Brain microvascular endothelial cell (primary cell): Measurements from ENCODE around the gene TIMM17B.
"Not testable (repeated sequence)": the region's sequence is repeated elsewhere in the genome, so short reads cannot be mapped to it uniquely, and the experiment has no call there.

Experiments used
- DNase-seq: peaks from one replicate; pipeline ENCODE4 v3.0.0-alpha.2; 2020
- H3K27ac ChIP-seq: fragments of 250-450 bp; sonication (Bioruptor Pico); 2 replicates; pipeline ENCODE4 v1.5.1; 2020; ENCODE audit warnings: mild to moderate bottlenecking, moderate library complexity
- H3K27me3 ChIP-seq: fragments of 250-450 bp; sonication (Bioruptor Pico); replicated peaks from 2 replicates; pipeline ENCODE4 v1.5.1; 2020; ENCODE audit warnings: mild to moderate bottlenecking
- H3K36me3 ChIP-seq: fragments of 250-450 bp; sonication (Bioruptor Pico); replicated peaks from 2 replicates; pipeline ENCODE4 v1.5.1; 2020; ENCODE audit warnings: mild to moderate bottlenecking
- H3K4me3 ChIP-seq: 2 replicates; pipeline ENCODE4 v1.5.1; 2011; ENCODE audit warnings: low read depth, mild to moderate bottlenecking, control low read depth, low read length, moderate library complexity
- CTCF ChIP-seq: IDR thresholded peaks from 2 replicates; pipeline ENCODE4 v1.5.1; 2011; ENCODE audit warnings: low read depth, mild to moderate bottlenecking, moderate library complexity, low read length, control low read depth, inconsistent platforms; ENCODE audit errors: missing control alignments
- in situ Hi-C: cut with HindIII; loops from 2 replicates; pipeline ENCODE4 v1.10.0; 2017; ENCODE audit warnings: low sequenced_read_pairs, low pct_ligation_motif_present

The TIMM17B gene

GRCh38 chrX:48883729-48884128 is 13.8 kb downstream of the TIMM17B start:
- in situ Hi-C loops = no loop called here
- no peak for DNase-seq
- H3K27me3 ChIP-seq = no peaks in the 10 kb centered on the region
- TF ChIP-seq CTCF = no peak
- no peaks in the 10 kb centered on the region for H3K36me3 ChIP-seq
- no peak overlapping the region for H3K4me3 ChIP-seq
- H3K27ac ChIP-seq = no peak overlapping the region

- H3K4me3 ChIP-seq, H3K27ac ChIP-seq, H3K36me3 ChIP-seq, in situ Hi-C loops, DNase-seq, H3K27me3 ChIP-seq: not testable (repeated sequence)
Measured at GRCh38 chrX:48876944-48877343, 20.6 kb downstream of the TIMM17B start.

- DNase-seq, H3K27me3 ChIP-seq, H3K4me3 ChIP-seq, H3K36me3 ChIP-seq, H3K27ac ChIP-seq, in situ Hi-C loops: not testable (repeated sequence)
Measured at GRCh38 chrX:48872017-48872416, 25.6 kb downstream of the TIMM17B start.

GRCh38 chrX:48864210-48864609 is 33.4 kb downstream of the TIMM17B start:
- no peak overlapping the region for H3K4me3 ChIP-seq
- no peaks in the 10 kb centered on the region for H3K27me3 ChIP-seq
- H3K27ac ChIP-seq = no peak overlapping the region
- peak; percentile 72 for DNase-seq
- in situ Hi-C loops = no loop called here
- H3K36me3 ChIP-seq = no peaks in the 10 kb centered on the region
- TF ChIP-seq CTCF = no peak

GRCh38 chrX:48854898-48855297 is 42.7 kb downstream of the TIMM17B start:
- peak; percentile 56 for TF ChIP-seq CTCF

GRCh38 chrX:48854121-48854804 is 43.3 kb downstream of the TIMM17B start:
- H3K4me3 ChIP-seq, H3K27ac ChIP-seq, DNase-seq, in situ Hi-C loops, H3K36me3 ChIP-seq, H3K27me3 ChIP-seq: not testable (repeated sequence)

More at GRCh38 chrX:48854898-48855297, 42.7 kb downstream of the TIMM17B start:
- Histone ChIP-seq H3K4me3 (no peak overlapping the region), H3K27me3 (no peaks in the 10 kb centered on the region), H3K27ac (no peak overlapping the region), H3K36me3 (no peaks in the 10 kb centered on the region)
- in situ Hi-C loops = no loop called here
- no peak for DNase-seq

- DNase-seq, in situ Hi-C loops, H3K4me3 ChIP-seq, H3K27ac ChIP-seq, H3K27me3 ChIP-seq, H3K36me3 ChIP-seq: not testable (repeated sequence)
Measured at GRCh38 chrX:48853494-48853893, 44.1 kb downstream of the TIMM17B start.

GRCh38 chrX:48852857-48853256 is 44.7 kb downstream of the TIMM17B start:
- no peak for TF ChIP-seq CTCF
- DNase-seq = no peak
- no peaks in the 10 kb centered on the region for H3K27me3 ChIP-seq
- H3K27ac ChIP-seq = no peak overlapping the region
- in situ Hi-C loops = no loop called here
- no peaks in the 10 kb centered on the region for H3K36me3 ChIP-seq
- H3K4me3 ChIP-seq = no peak overlapping the region
